Tibial nerve (tissue), 4 donors: ENCODE results near the gene KRT80.

ENCODE experiments used
- EP300 ChIP-seq, 2 donors: sonication (generic); formaldehyde crosslinking; IDR thresholded peaks; one replicate each; pipeline ENCODE4 v1.6.1; 2017; ENCODE audit warnings: antibody characterized with exemption in 2 of 2, mild to moderate bottlenecking in 1 of 2
- POLR2A ChIP-seq, 2 donors: fragments of 450-650 bp; IDR thresholded peaks; one replicate each; pipeline ENCODE4 v1.6.1; 2017; ENCODE audit warnings: antibody characterized with exemption in 2 of 2, mild to moderate bottlenecking in 2 of 2, moderate library complexity in 2 of 2
- TF ChIP-seq, protein P1 (sequence below), 5 experiments: fragments of 200-600 bp in 3 of 5; fragments of 450-650 bp in 2 of 5; sonication (generic) in 3 of 5; IDR thresholded peaks; one replicate each; pipeline ENCODE4 v1.5.1; 2016 to 2019; ENCODE audit warnings: antibody characterized with exemption in 5 of 5, mild to moderate bottlenecking in 3 of 5, moderate library complexity in 2 of 5

DNA sequence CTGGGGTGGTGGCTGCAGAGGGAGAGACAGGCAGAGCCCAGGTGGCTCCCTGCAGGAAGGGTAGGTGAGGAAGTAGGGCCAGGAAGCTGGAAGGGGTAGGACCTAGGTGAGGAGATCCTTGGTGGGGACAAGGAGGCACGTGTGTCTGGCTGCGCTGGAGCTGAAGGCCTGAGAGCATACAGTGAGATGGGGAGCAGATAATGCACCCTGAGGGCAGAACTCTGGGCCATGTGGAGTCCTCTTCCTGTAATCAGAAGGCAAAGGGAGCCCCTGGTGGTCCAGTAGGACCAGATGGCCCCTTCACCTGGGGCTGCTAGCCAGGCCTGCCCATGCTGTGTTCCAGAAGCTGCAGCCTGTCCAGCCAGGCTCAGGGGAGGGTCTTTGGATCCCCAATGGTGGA is 15.3 kb upstream of the KRT80 start:
- TF ChIP-seq POLR2A (IDR thresholded peaks at IDR 0.05) (no peak), EP300 (IDR thresholded peaks at IDR 0.05) (no peak)
- TF ChIP-seq, protein P1, sequence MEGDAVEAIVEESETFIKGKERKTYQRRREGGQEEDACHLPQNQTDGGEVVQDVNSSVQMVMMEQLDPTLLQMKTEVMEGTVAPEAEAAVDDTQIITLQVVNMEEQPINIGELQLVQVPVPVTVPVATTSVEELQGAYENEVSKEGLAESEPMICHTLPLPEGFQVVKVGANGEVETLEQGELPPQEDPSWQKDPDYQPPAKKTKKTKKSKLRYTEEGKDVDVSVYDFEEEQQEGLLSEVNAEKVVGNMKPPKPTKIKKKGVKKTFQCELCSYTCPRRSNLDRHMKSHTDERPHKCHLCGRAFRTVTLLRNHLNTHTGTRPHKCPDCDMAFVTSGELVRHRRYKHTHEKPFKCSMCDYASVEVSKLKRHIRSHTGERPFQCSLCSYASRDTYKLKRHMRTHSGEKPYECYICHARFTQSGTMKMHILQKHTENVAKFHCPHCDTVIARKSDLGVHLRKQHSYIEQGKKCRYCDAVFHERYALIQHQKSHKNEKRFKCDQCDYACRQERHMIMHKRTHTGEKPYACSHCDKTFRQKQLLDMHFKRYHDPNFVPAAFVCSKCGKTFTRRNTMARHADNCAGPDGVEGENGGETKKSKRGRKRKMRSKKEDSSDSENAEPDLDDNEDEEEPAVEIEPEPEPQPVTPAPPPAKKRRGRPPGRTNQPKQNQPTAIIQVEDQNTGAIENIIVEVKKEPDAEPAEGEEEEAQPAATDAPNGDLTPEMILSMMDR (IDR thresholded peaks at IDR 0.05): no peak
